ENCODE measurements around the gene USP5. TPM values are rescaled to one million over a fixed set of nuclear protein-coding genes. Genes with fewer than 3 reads are reported as not detected.

USP5 gene
- total RNA-seq, 3 donors from 2014 or later (not counting 1 experiment from before 2014, with no cell fraction given) = 48.3 to 67.2 (median 57.2) TPM

DNA sequence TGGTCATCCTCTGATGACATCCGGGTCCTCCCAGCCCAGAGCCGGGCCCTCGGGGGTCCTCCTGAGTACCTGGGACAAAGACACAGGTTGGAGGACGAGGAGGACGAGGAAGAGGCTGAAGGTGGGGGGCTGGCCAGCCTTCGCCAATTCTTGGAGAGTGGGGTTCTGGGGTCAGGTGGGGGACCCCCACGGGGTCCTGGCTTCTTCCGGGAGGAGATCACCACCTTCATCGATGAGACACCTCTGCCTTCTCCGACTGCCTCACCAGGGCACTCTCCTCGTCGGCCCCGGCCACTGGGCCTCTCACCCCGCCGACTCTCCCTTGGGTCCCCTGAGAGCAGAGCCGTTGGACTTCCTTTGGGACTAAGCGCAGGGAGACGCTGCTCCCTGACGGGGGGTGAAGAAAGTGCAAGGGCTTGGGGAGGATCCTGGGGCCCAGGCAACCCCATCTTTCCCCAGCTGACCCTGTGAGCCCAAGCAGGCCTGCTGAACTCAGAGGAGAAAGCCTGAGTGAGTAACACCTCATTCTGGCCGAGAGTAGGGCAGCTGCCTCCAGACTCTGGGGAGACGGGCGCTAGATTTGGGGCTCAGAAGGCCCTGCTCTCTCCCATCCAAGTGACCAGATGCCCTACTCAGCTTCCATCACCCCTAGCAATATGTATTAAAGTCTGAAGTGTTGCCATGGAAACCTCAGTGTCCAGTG is 25.1 kb upstream of the USP5 start:
- Histone ChIP-seq H3K4me1 (ENCODE audit: control insufficient read depth, insufficient read depth, low read length) (peaks cover 25% of the 10 kb centered on the region), H3K9me3 (ENCODE audit: control insufficient read depth, insufficient read depth, low read length) (no peaks in the 10 kb centered on the region), H3K36me3 (ENCODE audit: control insufficient read depth, insufficient read depth, low read length) (no peaks in the 10 kb centered on the region), H3K27ac (ENCODE audit: low read length) (no peak overlapping the region), H3K4me3 (ENCODE audit: low read length) (no peak overlapping the region), H3K27me3 (ENCODE audit: control insufficient read depth, insufficient read depth, low read length) (peaks cover 49% of the 10 kb centered on the region)
- intact Hi-C loops (cut with micrococcal nuclease) = loop anchor here (5.0 kb wide), 1 partner anchor 75 kb away; the partner anchor contains the start of gene MLF2
- TF ChIP-seq, protein P1, sequence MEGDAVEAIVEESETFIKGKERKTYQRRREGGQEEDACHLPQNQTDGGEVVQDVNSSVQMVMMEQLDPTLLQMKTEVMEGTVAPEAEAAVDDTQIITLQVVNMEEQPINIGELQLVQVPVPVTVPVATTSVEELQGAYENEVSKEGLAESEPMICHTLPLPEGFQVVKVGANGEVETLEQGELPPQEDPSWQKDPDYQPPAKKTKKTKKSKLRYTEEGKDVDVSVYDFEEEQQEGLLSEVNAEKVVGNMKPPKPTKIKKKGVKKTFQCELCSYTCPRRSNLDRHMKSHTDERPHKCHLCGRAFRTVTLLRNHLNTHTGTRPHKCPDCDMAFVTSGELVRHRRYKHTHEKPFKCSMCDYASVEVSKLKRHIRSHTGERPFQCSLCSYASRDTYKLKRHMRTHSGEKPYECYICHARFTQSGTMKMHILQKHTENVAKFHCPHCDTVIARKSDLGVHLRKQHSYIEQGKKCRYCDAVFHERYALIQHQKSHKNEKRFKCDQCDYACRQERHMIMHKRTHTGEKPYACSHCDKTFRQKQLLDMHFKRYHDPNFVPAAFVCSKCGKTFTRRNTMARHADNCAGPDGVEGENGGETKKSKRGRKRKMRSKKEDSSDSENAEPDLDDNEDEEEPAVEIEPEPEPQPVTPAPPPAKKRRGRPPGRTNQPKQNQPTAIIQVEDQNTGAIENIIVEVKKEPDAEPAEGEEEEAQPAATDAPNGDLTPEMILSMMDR (IDR thresholded peaks at IDR 0.05) = no peak
- 91% methylated on average over 22 of the region's 22 CpGs for WGBS (ENCODE audit: insufficient coverage)
- H3K27ac Mint-ChIP-seq = no peak overlapping the region
- H3K4me3 Mint-ChIP-seq = peak overlapping the region; percentile 70
- no peak for DNase-seq
- no peaks in the 10 kb centered on the region for H3K36me3 Mint-ChIP-seq
- peaks cover 20 to 37% of the 10 kb centered on the region in 2 donors for H3K4me1 Mint-ChIP-seq
- no peak for ATAC-seq
- H3K9me3 Mint-ChIP-seq = no peaks in the 10 kb centered on the region
- H3K27me3 Mint-ChIP-seq (ENCODE audit: low read depth in 2 of 2) = peaks cover 68 to 78% of the 10 kb centered on the region in 2 donors

DNA sequence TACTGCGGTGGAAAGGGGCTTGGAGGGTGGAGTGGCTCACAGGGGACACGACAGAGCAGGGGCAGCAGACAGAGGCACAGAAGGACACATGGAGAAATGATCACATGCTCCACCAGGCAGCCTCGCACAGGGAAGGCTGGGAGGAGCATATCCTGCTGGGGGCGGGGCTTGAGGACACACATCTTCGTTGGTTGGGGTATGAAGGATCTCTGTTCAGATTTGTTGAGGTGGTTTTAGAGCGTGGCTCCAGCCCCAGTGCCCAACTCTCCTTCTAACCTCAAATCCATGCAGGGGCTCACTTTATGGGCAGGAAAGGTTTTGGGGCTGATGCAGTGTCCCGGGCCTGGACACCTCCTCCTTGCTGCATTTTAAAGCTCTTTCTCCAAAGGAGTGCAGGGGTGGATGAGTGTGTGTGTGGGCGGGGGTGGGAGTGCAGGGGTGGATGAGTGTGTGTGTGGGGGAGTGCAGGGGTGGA is 24.5 kb upstream of the USP5 start:
- intact Hi-C loops (cut with micrococcal nuclease) = loop anchor here (5.0 kb wide), 1 partner anchor 75 kb away; the partner anchor contains the start of gene MLF2
- ATAC-seq = no peak
- H3K36me3 Mint-ChIP-seq = no peaks in the 10 kb centered on the region
- Histone ChIP-seq H3K36me3 (ENCODE audit: control insufficient read depth, insufficient read depth, low read length) (no peaks in the 10 kb centered on the region), H3K27me3 (ENCODE audit: control insufficient read depth, insufficient read depth, low read length) (peaks cover 44% of the 10 kb centered on the region), H3K9me3 (ENCODE audit: control insufficient read depth, insufficient read depth, low read length) (no peaks in the 10 kb centered on the region), H3K4me1 (ENCODE audit: control insufficient read depth, insufficient read depth, low read length) (peaks cover 22% of the 10 kb centered on the region), H3K27ac (ENCODE audit: low read length) (no peak overlapping the region), H3K4me3 (ENCODE audit: low read length) (no peak overlapping the region)
- H3K27ac Mint-ChIP-seq = no peak overlapping the region
- 7% methylated on average over 4 of the region's 8 CpGs for WGBS (ENCODE audit: insufficient coverage)
- peak in 1 of 2 donors; percentile 56 for DNase-seq
- no peaks in the 10 kb centered on the region for H3K9me3 Mint-ChIP-seq
- TF ChIP-seq, protein P1 (IDR thresholded peaks at IDR 0.05) = no peak
- H3K27me3 Mint-ChIP-seq (ENCODE audit: low read depth in 2 of 2) = peaks cover 72% of the 10 kb centered on the region in 2 donors
- peak overlapping the region; percentile 70 for H3K4me3 Mint-ChIP-seq
- H3K4me1 Mint-ChIP-seq = peaks cover 20 to 33% of the 10 kb centered on the region in 2 donors

DNA sequence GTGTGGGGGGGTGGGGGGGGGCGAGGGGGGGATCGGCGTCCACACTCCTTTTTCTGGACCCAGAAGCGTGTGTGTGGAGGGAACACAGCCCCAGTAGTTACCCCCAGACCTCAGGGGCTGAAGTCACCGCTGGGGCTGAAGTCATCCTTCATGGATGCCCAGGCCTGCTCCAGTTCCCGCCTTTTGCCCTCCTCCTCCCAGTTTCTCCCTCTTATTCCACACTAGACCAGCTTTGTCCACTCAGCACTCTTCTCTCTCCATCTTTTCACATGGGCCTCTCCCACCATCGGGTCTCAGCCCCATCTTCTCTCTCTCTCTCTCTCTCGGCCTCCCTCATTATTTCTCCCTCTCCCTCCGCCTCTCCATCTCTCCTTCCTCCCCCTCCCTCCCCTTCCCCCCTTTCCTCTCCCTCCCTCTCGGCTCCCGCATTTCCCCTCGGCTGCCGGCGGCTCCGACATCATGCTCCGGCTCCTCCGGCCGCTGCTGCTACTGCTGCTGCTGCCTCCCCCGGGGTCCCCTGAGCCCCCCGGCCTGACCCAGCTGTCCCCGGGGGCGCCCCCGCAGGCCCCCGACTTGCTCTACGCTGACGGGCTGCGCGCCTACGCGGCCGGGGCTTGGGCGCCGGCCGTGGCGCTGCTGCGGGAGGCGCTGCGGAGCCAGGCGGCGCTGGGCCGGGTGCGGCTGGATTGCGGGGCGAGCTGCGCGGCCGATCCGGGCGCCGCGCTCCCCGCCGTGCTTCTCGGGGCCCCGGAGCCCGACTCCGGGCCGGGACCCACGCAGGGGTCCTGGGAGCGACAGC is 23.8 kb upstream of the USP5 start, which contains the start of gene P3H3:
TSS of gene P3H3 (plus strand) at position 426 of the 799 bp plus-strand sequence. CDS start at position 460, 34 bp downstream.
- under 1% methylated on average over 57 of the region's 60 CpGs for WGBS (ENCODE audit: insufficient coverage)
- Mint-ChIP-seq H3K4me3 (peak within 1 kb of the TSS; percentile 94), H3K4me1 (peaks cover 20 to 33% of the 10 kb centered on the region in 2 donors), H3K9me3 (no peaks in the 10 kb centered on the region), H3K27ac (peak within 1 kb of the TSS in 1 of 2 donors; percentile 73), H3K27me3 (ENCODE audit: low read depth in 2 of 2) (peaks cover 65 to 66% of the 10 kb centered on the region in 2 donors), H3K36me3 (no peaks in the 10 kb centered on the region)
- Histone ChIP-seq H3K27me3 (ENCODE audit: control insufficient read depth, insufficient read depth, low read length) (peaks cover 44% of the 10 kb centered on the region), H3K9me3 (ENCODE audit: control insufficient read depth, insufficient read depth, low read length) (no peaks in the 10 kb centered on the region), H3K4me3 (ENCODE audit: low read length) (peak within 1 kb of the TSS; percentile 46), H3K27ac (ENCODE audit: low read length) (no peak within 1 kb of the TSS), H3K36me3 (ENCODE audit: control insufficient read depth, insufficient read depth, low read length) (no peaks in the 10 kb centered on the region), H3K4me1 (ENCODE audit: control insufficient read depth, insufficient read depth, low read length) (peaks cover 22% of the 10 kb centered on the region)
- DNase-seq (peak in 1 of 2 donors; percentile 61), ATAC-seq (peak; percentile 37 to 54 (median 49))
- intact Hi-C loops (cut with micrococcal nuclease) = loop anchor here (5.0 kb wide), 1 partner anchor 76 kb away; the partner anchor contains the start of gene MLF2
- TF ChIP-seq, protein P1 (IDR thresholded peaks at IDR 0.05) = no peak

Measured in natural killer cell (primary cell).